Epithelial cell of proximal tubule (primary cell): ENCODE measurements around the gene GRK6. TPM values are rescaled to one million over a fixed set of nuclear protein-coding genes. Genes with fewer than 3 reads are reported as not detected.

Source experiments
- DNase-seq: peaks from one replicate; pipeline ENCODE4 v3.0.0-alpha.2; 2011; ENCODE audit warnings: low read depth
- H3K4me3 ChIP-seq: 2 replicates; pipeline ENCODE4 v1.5.1; 2011; ENCODE audit warnings: low read depth, mild to moderate bottlenecking, low read length
- total RNA-seq: library from RNA; depleted of rRNA; stranded (reverse); fragments of >200 nt; gene quantifications from 2 replicates; pipeline ENCODE4 v1.2.3, GENCODE V29; 2015
- TF ChIP-seq, protein P1 (sequence below): conservative IDR thresholded peaks from 2 replicates; pipeline ENCODE4 v1.5.1; 2012; ENCODE audit warnings: low read depth, mild to moderate bottlenecking, low read length

Gene GRK6
- total RNA-seq, 1 donor from 2014 or later = 95.8 TPM

DNA sequence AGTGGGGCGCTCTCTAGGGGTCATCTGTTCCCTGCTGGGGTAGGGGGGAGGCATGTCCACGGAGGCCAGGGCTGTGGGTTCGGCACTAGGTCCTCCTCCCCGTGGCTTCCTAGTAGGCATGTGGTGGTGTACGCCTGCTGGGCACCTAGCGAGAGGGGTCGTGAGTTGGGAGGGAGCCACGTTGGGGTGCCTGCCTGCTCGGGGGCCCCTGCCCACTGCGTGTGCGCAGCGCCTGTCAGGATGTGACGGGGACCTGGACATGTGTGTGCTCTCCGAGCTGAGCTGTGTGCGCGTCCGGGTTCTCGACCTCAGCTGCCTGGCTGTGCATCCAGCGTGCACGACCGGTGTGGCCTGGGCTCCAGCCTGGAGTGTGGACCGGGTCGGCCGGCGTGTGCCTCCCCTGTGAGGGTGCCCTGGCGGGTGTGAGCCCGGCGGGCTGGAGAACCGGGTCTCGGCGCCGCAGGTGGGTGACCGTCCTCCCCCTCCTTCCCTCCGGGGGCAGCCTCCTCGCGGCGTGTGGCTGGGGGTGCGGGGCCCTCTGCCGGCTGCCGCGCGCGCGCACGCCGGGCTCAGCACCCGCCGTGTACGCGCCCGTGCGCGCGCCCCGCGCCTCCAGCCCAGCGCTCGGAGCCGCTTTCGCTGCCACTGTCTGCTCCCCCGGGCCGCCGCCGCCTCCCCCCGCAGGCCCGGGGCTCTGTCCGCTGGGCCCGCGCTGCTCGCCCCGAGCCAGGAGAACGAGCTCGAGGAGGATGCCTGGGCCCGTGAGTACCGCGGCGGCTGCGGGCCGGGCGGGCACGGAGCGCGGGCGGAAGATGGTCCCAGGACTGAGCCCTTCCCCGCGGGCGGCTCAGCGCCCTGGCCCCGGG lies 20.0 kb downstream of the GRK6 start, which contains the start of gene PRR7:
Gene PRR7, plus strand, starts transcription at position 615 of the 866 bp plus-strand sequence. CDS start 8,254 bp downstream, outside the sequence.
- TF ChIP-seq, protein P1, sequence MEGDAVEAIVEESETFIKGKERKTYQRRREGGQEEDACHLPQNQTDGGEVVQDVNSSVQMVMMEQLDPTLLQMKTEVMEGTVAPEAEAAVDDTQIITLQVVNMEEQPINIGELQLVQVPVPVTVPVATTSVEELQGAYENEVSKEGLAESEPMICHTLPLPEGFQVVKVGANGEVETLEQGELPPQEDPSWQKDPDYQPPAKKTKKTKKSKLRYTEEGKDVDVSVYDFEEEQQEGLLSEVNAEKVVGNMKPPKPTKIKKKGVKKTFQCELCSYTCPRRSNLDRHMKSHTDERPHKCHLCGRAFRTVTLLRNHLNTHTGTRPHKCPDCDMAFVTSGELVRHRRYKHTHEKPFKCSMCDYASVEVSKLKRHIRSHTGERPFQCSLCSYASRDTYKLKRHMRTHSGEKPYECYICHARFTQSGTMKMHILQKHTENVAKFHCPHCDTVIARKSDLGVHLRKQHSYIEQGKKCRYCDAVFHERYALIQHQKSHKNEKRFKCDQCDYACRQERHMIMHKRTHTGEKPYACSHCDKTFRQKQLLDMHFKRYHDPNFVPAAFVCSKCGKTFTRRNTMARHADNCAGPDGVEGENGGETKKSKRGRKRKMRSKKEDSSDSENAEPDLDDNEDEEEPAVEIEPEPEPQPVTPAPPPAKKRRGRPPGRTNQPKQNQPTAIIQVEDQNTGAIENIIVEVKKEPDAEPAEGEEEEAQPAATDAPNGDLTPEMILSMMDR = no peak
- no peak for DNase-seq
- H3K4me3 ChIP-seq = peak within 1 kb of the TSS; percentile 68

DNA sequence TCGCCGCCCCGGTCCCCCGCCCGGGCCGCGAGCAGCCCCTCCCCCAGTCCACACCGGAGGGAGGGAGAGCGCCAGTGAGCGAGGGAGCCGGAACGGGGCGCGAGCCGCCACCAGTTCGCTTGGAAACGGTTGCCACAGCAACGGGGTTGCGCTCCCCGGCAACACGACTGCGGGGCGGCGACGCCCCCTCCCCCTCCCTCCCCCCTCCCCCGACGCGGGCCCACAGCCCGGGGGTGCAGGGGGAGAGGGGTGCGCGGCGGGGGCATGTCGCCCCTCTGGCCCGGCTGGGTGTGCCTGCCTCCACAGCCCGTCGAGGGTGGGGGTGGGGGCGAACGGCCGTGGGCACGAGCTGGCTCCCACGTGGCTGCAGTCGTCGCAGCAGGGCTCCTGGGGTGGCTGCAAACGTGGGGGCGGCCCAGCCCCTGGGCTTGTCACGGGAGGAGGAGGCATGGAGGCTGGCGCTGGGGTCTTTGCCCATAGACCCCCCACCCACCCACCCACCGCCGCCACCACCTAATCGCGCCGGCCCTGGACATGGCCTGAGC lies 20.7 kb downstream of the GRK6 start:
- TF ChIP-seq, protein P1 = no peak
- DNase-seq = no peak
- H3K4me3 ChIP-seq = peak overlapping the region; percentile 68

DNA sequence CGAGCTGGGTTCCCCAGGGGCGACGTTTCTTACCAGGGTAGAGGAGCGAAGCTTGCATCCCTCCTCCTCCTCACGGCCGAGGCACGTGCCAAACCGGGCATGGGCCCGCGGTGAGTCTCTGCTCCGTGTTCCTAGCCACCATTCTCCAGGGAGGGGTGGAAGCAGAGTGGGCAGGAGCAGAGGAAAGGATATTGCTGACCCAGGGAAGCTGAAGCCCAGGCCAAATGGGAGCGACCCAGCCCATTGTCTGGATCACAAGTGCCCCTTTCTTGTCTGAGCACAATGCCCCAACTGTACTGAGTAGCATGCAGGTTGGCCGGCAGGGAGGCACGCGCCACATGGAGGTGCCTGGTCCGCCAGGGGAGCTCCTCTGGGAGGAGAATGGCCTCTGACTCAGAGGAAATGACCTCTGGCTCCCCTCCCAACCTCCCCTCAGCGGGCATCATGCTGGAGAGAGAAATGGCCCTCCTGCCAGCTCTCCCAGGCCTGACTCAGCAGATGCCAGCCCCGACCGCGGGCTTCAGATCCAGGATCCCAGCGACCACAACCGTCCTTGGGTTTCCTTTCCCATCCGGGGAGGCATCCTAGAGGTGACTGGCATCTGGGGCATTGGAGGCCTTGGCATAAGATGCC lies 21.3 kb downstream of the GRK6 start:
- peak overlapping the region; percentile 68 for H3K4me3 ChIP-seq
- peak; percentile 70 for DNase-seq
- TF ChIP-seq, protein P1 = peak; percentile 23

DNA sequence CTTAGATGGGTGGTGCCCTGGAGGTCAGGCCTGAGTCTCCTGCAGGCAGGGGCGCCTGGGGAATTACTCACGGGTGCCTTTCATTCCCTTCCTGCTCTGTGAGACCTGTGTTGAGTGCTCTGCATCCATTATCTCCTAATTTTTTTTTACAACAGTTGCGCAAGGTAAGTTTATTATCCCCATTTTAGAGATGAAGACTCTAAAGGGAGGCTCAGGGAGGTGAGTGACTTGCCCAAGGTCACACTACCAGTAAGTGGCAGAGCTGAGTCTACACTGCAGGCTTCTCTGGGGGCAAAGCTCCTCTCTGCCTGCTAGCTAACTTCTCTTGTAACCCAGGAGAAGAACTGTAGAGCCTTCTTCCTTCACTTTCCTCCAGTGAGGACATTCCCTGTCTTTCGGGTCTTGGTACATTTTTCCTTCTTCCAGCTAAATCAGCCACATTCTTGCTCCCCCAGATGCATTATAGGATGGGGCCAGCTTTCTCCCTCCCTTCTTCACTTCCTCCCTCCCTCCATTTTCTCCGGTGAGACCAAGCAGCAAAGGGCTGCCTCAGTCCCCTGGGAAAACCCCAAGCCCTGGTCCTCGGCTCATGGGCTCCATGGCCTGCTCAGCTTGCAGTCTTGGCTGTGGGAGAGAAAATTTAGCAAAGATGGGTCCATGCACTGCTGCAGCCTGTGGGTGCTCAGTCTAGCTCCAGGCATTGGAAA lies 21.9 kb downstream of the GRK6 start:
- no peak for DNase-seq
- H3K4me3 ChIP-seq = peak overlapping the region; percentile 68
- TF ChIP-seq, protein P1 = no peak

DNA sequence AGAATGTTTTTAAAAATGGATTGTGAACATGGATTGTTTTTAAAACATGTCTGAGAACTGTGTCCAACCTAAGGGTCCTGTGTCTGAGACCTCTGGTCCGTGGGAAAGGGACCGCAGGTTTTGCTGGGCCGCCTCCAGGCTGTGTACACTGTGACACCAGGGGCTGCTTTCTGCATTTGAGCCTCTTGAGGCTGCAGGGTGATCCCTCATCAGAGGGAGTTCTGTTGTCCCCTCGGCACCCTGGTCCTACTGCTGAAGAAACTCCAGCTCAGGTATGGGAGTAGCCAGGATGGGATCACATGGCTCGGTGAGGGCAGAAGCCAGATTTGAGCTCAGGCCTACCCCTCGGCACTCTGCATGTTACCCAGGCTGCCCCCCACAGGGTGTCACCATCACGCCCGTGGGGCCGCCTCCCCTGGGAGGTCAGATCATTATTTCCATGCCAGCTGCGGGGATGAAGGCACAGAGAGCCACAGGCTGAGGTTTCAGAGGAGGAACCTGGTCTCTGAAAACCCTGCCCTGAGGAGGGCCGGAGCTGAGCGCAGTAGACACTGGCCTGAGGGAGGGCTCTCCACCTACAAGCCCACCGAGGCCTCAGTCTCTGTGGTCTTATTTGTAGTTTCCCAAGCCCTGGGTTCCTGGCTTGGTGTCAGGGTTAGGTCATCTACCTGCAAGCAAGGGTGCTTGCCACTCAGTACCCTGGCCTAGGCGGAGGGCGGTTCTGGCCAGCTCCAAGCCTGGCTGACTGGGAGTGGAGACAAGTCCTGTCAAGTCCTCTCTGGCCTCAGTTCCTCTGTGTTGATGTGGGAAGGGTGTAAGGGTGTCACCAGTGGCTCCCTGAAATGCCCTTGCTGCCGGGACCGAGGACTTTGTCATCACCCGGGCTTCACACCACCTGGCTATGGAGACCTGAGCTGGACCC lies 22.9 kb downstream of the GRK6 start:
- no peak overlapping the region for H3K4me3 ChIP-seq
- TF ChIP-seq, protein P1 = no peak
- no peak for DNase-seq
